ENCODE measurements around the gene RCAN1.

DNA sequence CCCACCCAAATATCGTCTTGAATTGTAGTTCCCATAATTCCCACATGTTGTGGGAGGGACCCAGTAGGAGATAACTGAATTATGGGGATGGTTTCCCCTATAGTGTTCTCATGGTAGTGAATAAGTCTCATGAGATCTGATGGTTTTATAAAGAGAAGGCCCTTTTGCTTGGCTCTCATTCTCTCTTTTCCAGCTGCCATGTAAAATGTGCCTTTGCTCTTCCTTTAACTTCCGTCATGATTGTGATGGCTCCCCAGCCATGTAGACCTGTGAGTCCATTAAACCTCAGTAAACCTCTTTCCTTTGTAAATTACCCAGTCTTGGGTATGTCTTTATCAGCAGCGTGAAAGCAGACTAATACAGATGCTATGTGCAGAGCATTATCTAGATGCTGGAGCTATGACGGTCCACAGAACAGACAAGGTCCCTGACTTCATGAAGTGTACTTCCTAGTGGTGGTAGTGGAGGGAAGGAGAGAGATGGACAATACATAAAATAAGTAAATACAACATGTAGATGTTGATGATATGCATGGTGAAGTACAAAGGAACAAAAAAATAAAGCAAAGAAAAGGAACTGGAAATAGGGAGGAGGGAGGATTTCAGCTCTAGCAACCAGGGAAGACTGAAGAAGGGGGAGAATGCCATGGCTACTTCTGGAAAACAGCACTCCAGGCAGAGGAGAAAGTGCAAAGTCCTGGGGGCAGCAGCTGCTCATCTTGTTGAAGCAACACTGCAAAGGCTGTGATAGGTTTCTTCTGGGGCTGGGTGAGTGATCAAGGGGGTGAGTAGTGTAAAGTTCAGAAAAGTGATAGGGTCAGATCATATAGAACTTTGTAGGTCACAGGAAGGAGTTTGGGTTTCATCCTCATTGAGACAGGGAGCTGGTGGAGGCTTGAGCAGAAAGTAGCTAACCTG lies 6.8 kb upstream of the RCAN1 start:
- TF ChIP-seq CREB1 (IDR thresholded peaks at IDR 0.05; ENCODE audit: low read depth) (no peak), RAD21 (IDR thresholded peaks at IDR 0.05; ENCODE audit: low read depth) (no peak), CEBPB (IDR thresholded peaks at IDR 0.05) (no peak), EP300 (IDR thresholded peaks at IDR 0.05; ENCODE audit: borderline replicate concordance) (no peak)

Data from Ishikawa (cell line).